NCI-H1694 treated with DMSO at 0.1 percent for 48 hours (cell line): ENCODE data around the gene DNAJC16.

Experiments used
- DNase-seq: peaks from one replicate; lab custom pipeline; 2025; lab: John Stamatoyannopoulos, UW

The DNAJC16 gene

GRCh38 chr1:15540186-15540585 is 13.5 kb downstream of the DNAJC16 start:
- DNase-seq = no peak

GRCh38 chr1:15541231-15541792 is 14.7 kb downstream of the DNAJC16 start:
- DNase-seq = no peak

GRCh38 chr1:15542388-15543250 is 16.0 kb downstream of the DNAJC16 start:
- no peak for DNase-seq

GRCh38 chr1:15543251-15543588 is 16.6 kb downstream of the DNAJC16 start:
- DNase-seq = no peak

GRCh38 chr1:15543589-15544568 is 17.2 kb downstream of the DNAJC16 start:
- DNase-seq = no peak

GRCh38 chr1:15546641-15547040 is 20.0 kb downstream of the DNAJC16 start:
- no peak for DNase-seq

GRCh38 chr1:15550573-15550972 is 23.9 kb downstream of the DNAJC16 start:
- no peak for DNase-seq

- no peak for DNase-seq
These were observed 30.4 kb downstream of the DNAJC16 start for GRCh38 chr1:15557008-15557407.

- no peak for DNase-seq
These were observed 30.9 kb downstream of the DNAJC16 start for GRCh38 chr1:15557594-15557993.

- no peak for DNase-seq
These were observed 31.9 kb downstream of the DNAJC16 start for GRCh38 chr1:15558516-15558915.

- DNase-seq = no peak
These were observed 32.7 kb downstream of the DNAJC16 start for GRCh38 chr1:15559189-15559810.

- no peak for DNase-seq
These were observed 41.9 kb downstream of the DNAJC16 start for GRCh38 chr1:15568387-15569073.

- DNase-seq = no peak
These were observed 44.2 kb downstream of the DNAJC16 start for GRCh38 chr1:15570861-15571260.

GRCh38 chr1:15571266-15571665 is 44.6 kb downstream of the DNAJC16 start:
- DNase-seq = no peak

- no peak for DNase-seq
These were observed 46.8 kb downstream of the DNAJC16 start for GRCh38 chr1:15573477-15573876.

- DNase-seq = no peak
These were observed 48.1 kb downstream of the DNAJC16 start for GRCh38 chr1:15574741-15575140.

GRCh38 chr1:15575549-15576150 is 49.0 kb downstream of the DNAJC16 start:
- no peak for DNase-seq

- DNase-seq = no peak
These were observed 51.0 kb downstream of the DNAJC16 start for GRCh38 chr1:15577691-15578090.

GRCh38 chr1:15578921-15579682 is 52.5 kb downstream of the DNAJC16 start:
- DNase-seq = no peak

- DNase-seq = no peak
These were observed 53.0 kb downstream of the DNAJC16 start for GRCh38 chr1:15579683-15580047.
